ENCODE results near the gene MCC. TPM values are rescaled to one million over a fixed set of nuclear protein-coding genes. Genes with fewer than 3 reads are reported as not detected.

MCC gene
- total RNA-seq, 1 donor from 2014 or later, result 14.0 TPM

DNA sequence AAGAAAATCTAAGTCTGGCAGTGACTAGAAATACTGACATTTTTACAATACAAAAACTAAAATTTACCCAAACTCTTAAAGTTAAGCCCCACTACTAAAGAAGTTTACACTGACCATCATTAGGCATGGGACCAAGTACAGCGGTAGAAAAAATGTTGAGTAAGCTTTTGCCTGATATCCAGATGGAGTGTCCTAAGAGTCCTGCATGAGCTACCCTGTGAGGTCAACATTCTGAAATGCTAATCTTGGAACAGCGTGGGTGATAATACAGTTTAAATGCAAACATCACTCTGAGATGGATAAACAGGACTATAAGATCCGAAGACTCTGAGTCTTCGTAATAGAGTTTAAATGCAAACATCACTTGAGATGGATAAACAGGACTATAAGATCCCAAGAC, 322.0 kb downstream of the MCC start:
- H3K4me3 Mint-ChIP-seq (ENCODE audit: unreplicated experiment), result no peak overlapping the region
- peaks cover 2% of the 10 kb centered on the region for H3K27me3 Mint-ChIP-seq (ENCODE audit: unreplicated experiment)
- no peaks in the 10 kb centered on the region for H3K9me3 Mint-ChIP-seq (ENCODE audit: unreplicated experiment)
- peaks cover 15% of the 10 kb centered on the region for H3K4me1 Mint-ChIP-seq (ENCODE audit: unreplicated experiment)
- no peak for DNase-seq (ENCODE audit: extremely low spot score, unreplicated experiment)
- no peak overlapping the region for H3K27ac Mint-ChIP-seq (ENCODE audit: unreplicated experiment)
- TF ChIP-seq, protein P1, sequence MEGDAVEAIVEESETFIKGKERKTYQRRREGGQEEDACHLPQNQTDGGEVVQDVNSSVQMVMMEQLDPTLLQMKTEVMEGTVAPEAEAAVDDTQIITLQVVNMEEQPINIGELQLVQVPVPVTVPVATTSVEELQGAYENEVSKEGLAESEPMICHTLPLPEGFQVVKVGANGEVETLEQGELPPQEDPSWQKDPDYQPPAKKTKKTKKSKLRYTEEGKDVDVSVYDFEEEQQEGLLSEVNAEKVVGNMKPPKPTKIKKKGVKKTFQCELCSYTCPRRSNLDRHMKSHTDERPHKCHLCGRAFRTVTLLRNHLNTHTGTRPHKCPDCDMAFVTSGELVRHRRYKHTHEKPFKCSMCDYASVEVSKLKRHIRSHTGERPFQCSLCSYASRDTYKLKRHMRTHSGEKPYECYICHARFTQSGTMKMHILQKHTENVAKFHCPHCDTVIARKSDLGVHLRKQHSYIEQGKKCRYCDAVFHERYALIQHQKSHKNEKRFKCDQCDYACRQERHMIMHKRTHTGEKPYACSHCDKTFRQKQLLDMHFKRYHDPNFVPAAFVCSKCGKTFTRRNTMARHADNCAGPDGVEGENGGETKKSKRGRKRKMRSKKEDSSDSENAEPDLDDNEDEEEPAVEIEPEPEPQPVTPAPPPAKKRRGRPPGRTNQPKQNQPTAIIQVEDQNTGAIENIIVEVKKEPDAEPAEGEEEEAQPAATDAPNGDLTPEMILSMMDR (IDR thresholded peaks at IDR 0.05), result no peak
- H3K36me3 Mint-ChIP-seq (ENCODE audit: unreplicated experiment), result no peaks in the 10 kb centered on the region

DNA sequence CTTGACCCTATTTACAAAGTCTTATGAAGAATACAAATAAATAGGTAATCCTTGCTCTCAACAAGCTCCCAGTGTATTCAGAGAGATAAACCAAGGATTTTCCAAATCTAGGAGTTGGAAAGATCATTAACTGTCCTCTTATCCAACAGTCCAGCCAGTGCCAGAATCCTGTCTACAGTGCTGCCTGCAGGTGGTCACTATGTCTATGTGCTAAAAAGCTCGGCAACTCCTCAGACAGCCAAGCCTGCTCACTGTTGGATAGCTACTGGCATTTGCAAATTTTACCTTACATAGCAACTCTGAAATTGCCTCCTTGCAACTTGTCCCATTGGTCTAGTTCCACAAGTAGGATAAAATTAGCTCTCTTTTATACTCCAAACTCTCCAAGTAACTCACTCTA, 324.2 kb downstream of the MCC start:
- Mint-ChIP-seq H3K27ac (ENCODE audit: unreplicated experiment) (no peak overlapping the region), H3K9me3 (ENCODE audit: unreplicated experiment) (no peaks in the 10 kb centered on the region), H3K27me3 (ENCODE audit: unreplicated experiment) (no peaks in the 10 kb centered on the region), H3K4me1 (ENCODE audit: unreplicated experiment) (peaks cover 15% of the 10 kb centered on the region), H3K4me3 (ENCODE audit: unreplicated experiment) (no peak overlapping the region), H3K36me3 (ENCODE audit: unreplicated experiment) (peaks cover 4% of the 10 kb centered on the region)
- TF ChIP-seq, protein P1 (IDR thresholded peaks at IDR 0.05), result no peak
- DNase-seq (ENCODE audit: extremely low spot score, unreplicated experiment), result no peak

DNA sequence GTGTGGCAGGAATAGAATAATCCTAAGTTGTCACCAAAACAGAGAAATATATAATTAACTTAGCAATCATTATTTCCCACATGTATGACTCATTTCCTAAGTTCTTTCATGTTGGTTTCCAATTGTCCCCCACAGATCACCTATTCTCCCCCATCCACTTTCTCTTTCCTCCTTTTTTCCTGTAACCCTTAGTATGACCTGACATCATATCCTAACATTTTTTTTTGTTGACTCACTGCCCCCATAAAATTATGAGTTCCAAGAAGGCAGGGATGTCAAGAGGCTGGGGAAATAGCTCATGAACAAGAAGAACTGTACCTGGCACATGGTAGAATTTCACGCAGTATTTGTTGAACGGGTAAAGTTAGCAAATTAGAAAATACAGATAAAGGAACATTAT, 324.9 kb downstream of the MCC start:
- peaks cover 15% of the 10 kb centered on the region for H3K4me1 Mint-ChIP-seq (ENCODE audit: unreplicated experiment)
- no peaks in the 10 kb centered on the region for H3K27me3 Mint-ChIP-seq (ENCODE audit: unreplicated experiment)
- no peak overlapping the region for H3K4me3 Mint-ChIP-seq (ENCODE audit: unreplicated experiment)
- H3K9me3 Mint-ChIP-seq (ENCODE audit: unreplicated experiment), result no peaks in the 10 kb centered on the region
- no peak overlapping the region for H3K27ac Mint-ChIP-seq (ENCODE audit: unreplicated experiment)
- DNase-seq (ENCODE audit: extremely low spot score, unreplicated experiment), result no peak
- TF ChIP-seq, protein P1 (IDR thresholded peaks at IDR 0.05), result no peak
- peaks cover 4% of the 10 kb centered on the region for H3K36me3 Mint-ChIP-seq (ENCODE audit: unreplicated experiment)

DNA sequence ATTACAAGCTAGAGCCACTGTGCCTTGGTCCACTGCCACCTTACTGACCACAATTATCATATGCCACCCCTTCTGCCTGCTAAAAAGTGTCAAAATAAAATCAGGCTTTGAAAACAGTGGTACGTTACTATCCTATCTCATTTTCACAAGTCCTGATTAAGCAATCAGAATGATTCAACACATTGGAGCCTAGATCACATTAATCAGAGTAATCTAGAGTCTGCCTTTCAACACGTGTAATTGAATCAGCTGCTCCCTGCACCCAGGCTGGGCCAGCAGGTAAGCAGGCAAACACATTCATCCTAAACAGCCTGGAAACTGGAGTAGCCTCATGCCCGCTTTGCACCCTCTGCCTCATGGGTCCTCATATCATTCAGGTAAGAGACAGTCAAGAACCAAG, 325.5 kb downstream of the MCC start:
- H3K4me1 Mint-ChIP-seq (ENCODE audit: unreplicated experiment), result peaks cover 14% of the 10 kb centered on the region

DNA sequence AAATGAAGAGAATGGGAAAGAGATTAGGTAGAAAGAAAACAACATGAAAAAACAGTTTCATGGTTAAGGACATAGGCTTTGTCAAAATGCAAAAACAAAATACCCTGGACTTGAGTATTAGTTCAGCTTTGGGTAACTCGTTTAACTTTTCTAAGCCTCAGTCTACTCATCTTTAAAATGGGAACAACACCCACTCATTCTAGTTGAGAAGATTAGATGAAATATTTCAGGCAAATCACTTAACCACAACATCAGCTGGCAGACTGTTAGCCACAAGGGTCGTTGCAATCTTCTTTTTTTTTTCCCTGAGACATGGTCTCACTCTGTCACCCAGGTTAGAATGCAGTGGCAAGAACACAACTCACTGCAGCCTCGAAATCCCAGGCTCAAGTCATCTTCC, 326.0 kb downstream of the MCC start:
- Mint-ChIP-seq H3K9me3 (ENCODE audit: unreplicated experiment) (no peaks in the 10 kb centered on the region), H3K27ac (ENCODE audit: unreplicated experiment) (no peak overlapping the region)

More for the DNA sequence above, 325.5 kb downstream of the MCC start:
- no peak for DNase-seq (ENCODE audit: extremely low spot score, unreplicated experiment)
- H3K27me3 Mint-ChIP-seq (ENCODE audit: unreplicated experiment), result no peaks in the 10 kb centered on the region
- H3K36me3 Mint-ChIP-seq (ENCODE audit: unreplicated experiment), result peaks cover 4% of the 10 kb centered on the region
- no peak overlapping the region for H3K27ac Mint-ChIP-seq (ENCODE audit: unreplicated experiment)
- TF ChIP-seq, protein P1 (IDR thresholded peaks at IDR 0.05), result no peak
- H3K9me3 Mint-ChIP-seq (ENCODE audit: unreplicated experiment), result no peaks in the 10 kb centered on the region
- H3K4me3 Mint-ChIP-seq (ENCODE audit: unreplicated experiment), result no peak overlapping the region

More for the DNA sequence above, 326.0 kb downstream of the MCC start:
- peaks cover 4% of the 10 kb centered on the region for H3K36me3 Mint-ChIP-seq (ENCODE audit: unreplicated experiment)
- DNase-seq (ENCODE audit: extremely low spot score, unreplicated experiment), result no peak
- no peaks in the 10 kb centered on the region for H3K27me3 Mint-ChIP-seq (ENCODE audit: unreplicated experiment)
- no peak overlapping the region for H3K4me3 Mint-ChIP-seq (ENCODE audit: unreplicated experiment)
- TF ChIP-seq, protein P1 (IDR thresholded peaks at IDR 0.05), result no peak
- H3K4me1 Mint-ChIP-seq (ENCODE audit: unreplicated experiment), result peaks cover 8% of the 10 kb centered on the region

Measured in osteocyte (in vitro differentiated cells).